Diencephalon (tissue), 1 donor: ENCODE data around the gene IFT43. TPM values are rescaled to one million over a fixed set of nuclear protein-coding genes. Genes with fewer than 3 reads are reported as not detected.

Experiments used
- total RNA-seq: library from RNA; depleted of rRNA; stranded (reverse); fragments of >200 nt; gene quantifications from one replicate; pipeline ENCODE4 v1.2.3, GENCODE V29; 2014

Gene IFT43
- total RNA-seq, result 26.8 TPM

GRCh38 chr14:75985618-75986438 is at the start of gene IFT43:
Gene IFT43 (plus strand): TSS chr14:75985763. CDS start chr14:75985787, 24 bp downstream.

GRCh38 chr14:75981426-75982265 is 3.9 kb upstream of the IFT43 start, which contains the start of gene TGFB3:
Gene TGFB3 (minus strand): TSS chr14:75981995. CDS start chr14:75980893, 1,102 bp downstream.

Other genes with a start within 250 kb of the IFT43 start
- gene TGFB3, start 3.8 kb upstream of the IFT43 start, total RNA-seq, result 12.9 TPM
- gene GPATCH2L, start 166.2 kb downstream of the IFT43 start, total RNA-seq, result 86.5 TPM